Testis (tissue), 3 donors: ENCODE data around the gene ETV5. TPM values are rescaled to one million over a fixed set of nuclear protein-coding genes. Genes with fewer than 3 reads are reported as not detected.

Source experiments
- DNase-seq: peaks from one replicate; pipeline ENCODE4 v3.0.0-alpha.2; 2019
- H3K27ac ChIP-seq, 2 donors: fragments of 200-600 bp; sonication (generic); one replicate each; pipeline ENCODE4 v1.5.1; 2019
- H3K27me3 ChIP-seq: fragments of 200-600 bp; sonication (generic); one replicate; pipeline ENCODE4 v1.5.1; 2019
- H3K36me3 ChIP-seq: fragments of 200-600 bp; sonication (generic); one replicate; pipeline ENCODE4 v1.5.1; 2017; ENCODE audit warnings: low read depth; ENCODE audit errors: missing control alignments
- H3K4me1 ChIP-seq: fragments of 200-600 bp; sonication (generic); one replicate; pipeline ENCODE4 v1.5.1; 2019
- H3K4me3 ChIP-seq, 2 donors: fragments of 200-600 bp; sonication (generic); one replicate each; pipeline ENCODE4 v1.5.1; 2017 to 2019
- H3K9me3 ChIP-seq: fragments of 200-600 bp; sonication (generic); one replicate; pipeline ENCODE4 v1.5.1; 2017
- POLR2A ChIP-seq: fragments of 450-650 bp; IDR thresholded peaks from one replicate; pipeline ENCODE4 v1.6.1; 2017; ENCODE audit warnings: antibody characterized with exemption, mild to moderate bottlenecking, moderate library complexity
- WGBS, 2 donors: methylation state at CpG; one replicate each; pipeline ENCODE4 v1.1.5; 2018; 5-methylcytosine and 5-hydroxymethylcytosine counted together
- intact Hi-C: fragments of 100-400 bp; cut with DNase I; formaldehyde crosslinking; loops from one replicate; pipeline ENCODE4 v1.15.1; 2023; ENCODE audit warnings: low total_unique reads
- polyA plus RNA-seq: library from polyadenylated mRNA; stranded (reverse); fragments of 350-450 nt; fragmentation: Illumina TruSeq; extraction: RNeasy Lipid Tissue Mini Kit (QIAGEN cat#74804); gene quantifications from one replicate; pipeline ENCODE4 v1.2.3, GENCODE V29; 2014; ENCODE audit warnings: low read depth, low replicate concordance; ENCODE audit not compliant: insufficient read depth
- total RNA-seq, 2 donors: library from RNA; depleted of rRNA; stranded (reverse); fragments of >200 nt; gene quantifications; one replicate each; pipeline ENCODE4 v1.2.3, GENCODE V29; 2016
- TF ChIP-seq, protein P1 (sequence below), 3 experiments: fragments of 450-650 bp in 2 of 3; fragments of 200-600 bp in 1 of 3; sonication (generic) in 1 of 3; IDR thresholded peaks; one replicate each; pipeline ENCODE4 v1.5.1; 2016 to 2019; ENCODE audit warnings: antibody characterized with exemption in 3 of 3, mild to moderate bottlenecking in 2 of 3, moderate library complexity in 1 of 3

ETV5 gene
- total and polyA plus RNA-seq, 3 donors from 2014 or later: 15.7 to 22.4 (median 20.8) TPM

GRCh38 chr3:186057594-186057993 is 51.3 kb downstream of the ETV5 start:
- WGBS, 2 donors: 95 to 96% methylated on average over 4 of the region's 4 CpGs
- Histone ChIP-seq H3K4me3 (no peak overlapping the region), H3K9me3 (no peaks in the 10 kb centered on the region), H3K4me1 (no peaks in the 10 kb centered on the region), H3K27ac (no peak overlapping the region), H3K27me3 (no peaks in the 10 kb centered on the region), H3K36me3 (no peaks in the 10 kb centered on the region)
- intact Hi-C loops: no loop called here
- no peak for DNase-seq
- TF ChIP-seq, protein P1, sequence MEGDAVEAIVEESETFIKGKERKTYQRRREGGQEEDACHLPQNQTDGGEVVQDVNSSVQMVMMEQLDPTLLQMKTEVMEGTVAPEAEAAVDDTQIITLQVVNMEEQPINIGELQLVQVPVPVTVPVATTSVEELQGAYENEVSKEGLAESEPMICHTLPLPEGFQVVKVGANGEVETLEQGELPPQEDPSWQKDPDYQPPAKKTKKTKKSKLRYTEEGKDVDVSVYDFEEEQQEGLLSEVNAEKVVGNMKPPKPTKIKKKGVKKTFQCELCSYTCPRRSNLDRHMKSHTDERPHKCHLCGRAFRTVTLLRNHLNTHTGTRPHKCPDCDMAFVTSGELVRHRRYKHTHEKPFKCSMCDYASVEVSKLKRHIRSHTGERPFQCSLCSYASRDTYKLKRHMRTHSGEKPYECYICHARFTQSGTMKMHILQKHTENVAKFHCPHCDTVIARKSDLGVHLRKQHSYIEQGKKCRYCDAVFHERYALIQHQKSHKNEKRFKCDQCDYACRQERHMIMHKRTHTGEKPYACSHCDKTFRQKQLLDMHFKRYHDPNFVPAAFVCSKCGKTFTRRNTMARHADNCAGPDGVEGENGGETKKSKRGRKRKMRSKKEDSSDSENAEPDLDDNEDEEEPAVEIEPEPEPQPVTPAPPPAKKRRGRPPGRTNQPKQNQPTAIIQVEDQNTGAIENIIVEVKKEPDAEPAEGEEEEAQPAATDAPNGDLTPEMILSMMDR (IDR thresholded peaks at IDR 0.05): no peak
- no peak for TF ChIP-seq POLR2A

GRCh38 chr3:186054792-186055352 is 54.0 kb downstream of the ETV5 start:
- Histone ChIP-seq H3K4me1 (no peaks in the 10 kb centered on the region), H3K27me3 (no peaks in the 10 kb centered on the region), H3K27ac (no peak overlapping the region), H3K4me3 (no peak overlapping the region), H3K36me3 (no peaks in the 10 kb centered on the region), H3K9me3 (no peaks in the 10 kb centered on the region)
- intact Hi-C loops: no loop called here
- TF ChIP-seq, protein P1 (IDR thresholded peaks at IDR 0.05): no peak
- TF ChIP-seq POLR2A: no peak
- WGBS, 2 donors: 86 to 88% methylated on average over 8 of the region's 8 CpGs
- DNase-seq: no peak

GRCh38 chr3:186053954-186054791 is 54.7 kb downstream of the ETV5 start:
- DNase-seq: no peak
- Histone ChIP-seq H3K4me1 (no peaks in the 10 kb centered on the region), H3K4me3 (no peak overlapping the region), H3K36me3 (no peaks in the 10 kb centered on the region), H3K27me3 (no peaks in the 10 kb centered on the region), H3K27ac (no peak overlapping the region), H3K9me3 (no peaks in the 10 kb centered on the region)
- WGBS, 2 donors: 90 to 91% methylated on average over 11 to 12 of the region's 12 CpGs
- intact Hi-C loops: no loop called here
- TF ChIP-seq, protein P1 (IDR thresholded peaks at IDR 0.05): no peak
- TF ChIP-seq POLR2A: no peak

DNA sequence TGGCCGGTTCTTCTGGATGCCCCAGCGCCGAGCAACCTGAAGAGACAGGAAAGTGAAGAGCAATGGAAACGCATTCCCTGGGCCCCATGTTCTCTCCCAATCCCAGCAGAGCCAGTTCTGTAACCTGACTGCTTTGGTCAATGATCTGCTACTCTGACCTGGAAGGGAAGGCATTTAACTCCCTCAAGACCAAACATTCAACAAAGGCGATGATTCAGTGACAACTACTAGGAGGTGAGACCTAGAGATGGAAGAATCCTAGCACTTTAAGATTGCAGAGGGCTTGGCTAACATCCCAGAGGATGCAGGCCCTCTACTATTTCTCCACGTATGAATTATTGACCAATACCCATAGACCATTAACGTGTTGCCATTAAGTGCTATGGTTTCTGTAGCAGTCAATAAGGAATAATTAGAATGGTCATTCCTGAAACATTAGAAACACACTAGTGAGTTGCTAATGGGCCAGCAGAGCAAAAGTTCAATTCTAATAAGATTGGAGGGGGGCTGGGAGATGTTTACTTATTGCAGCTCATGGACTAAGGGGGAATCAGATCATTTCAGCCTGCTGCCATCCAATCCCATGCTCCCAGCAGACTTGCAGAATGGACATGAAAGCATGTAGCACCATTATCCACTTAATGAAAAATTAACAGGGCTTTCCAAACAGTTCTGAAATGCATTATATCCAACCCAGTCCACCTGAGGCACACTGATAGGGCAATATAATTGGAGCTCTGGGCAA is 56.6 kb downstream of the ETV5 start:
- Histone ChIP-seq H3K9me3 (no peaks in the 10 kb centered on the region), H3K36me3 (no peaks in the 10 kb centered on the region)

More for the DNA sequence above, 56.6 kb downstream of the ETV5 start:
- Histone ChIP-seq H3K27me3 (no peaks in the 10 kb centered on the region), H3K4me1 (no peaks in the 10 kb centered on the region), H3K27ac (no peak overlapping the region), H3K4me3 (no peak overlapping the region)
- no peak for DNase-seq
- 93 to 94% methylated on average over 7 of the region's 7 CpGs for WGBS, 2 donors
- TF ChIP-seq, protein P1 (IDR thresholded peaks at IDR 0.05): no peak
- TF ChIP-seq POLR2A: no peak
- intact Hi-C loops: no loop called here
